Activated CD8-positive, alpha-beta memory T cell treated with anti-CD3 and anti-CD28 coated beads for 24 hours (primary cell): ENCODE data around the gene ABCA7.

Experiments used
- DNase-seq: peaks from one replicate; pipeline ENCODE4 v3.0.0-alpha.2; 2020

ABCA7 gene

GRCh38 chr19:1041272-1041834 lies 1.4 kb downstream of the ABCA7 start:
- no peak for DNase-seq

GRCh38 chr19:1041835-1042685 lies 2.2 kb downstream of the ABCA7 start:
- no peak for DNase-seq

- DNase-seq: no peak
These were observed 3.0 kb downstream of the ABCA7 start for GRCh38 chr19:1042689-1043511.

GRCh38 chr19:1045247-1045603 lies 5.3 kb downstream of the ABCA7 start:
- DNase-seq: no peak

- DNase-seq: no peak
These were observed 6.3 kb downstream of the ABCA7 start for GRCh38 chr19:1046117-1046626.

- DNase-seq: no peak
These were observed 7.2 kb downstream of the ABCA7 start for GRCh38 chr19:1046836-1047695.

GRCh38 chr19:1047696-1048147 lies 7.8 kb downstream of the ABCA7 start:
- no peak for DNase-seq

- no peak for DNase-seq
These were observed 9.2 kb downstream of the ABCA7 start for GRCh38 chr19:1049106-1049505.

GRCh38 chr19:1049800-1050199 lies 9.9 kb downstream of the ABCA7 start:
- DNase-seq: no peak

- DNase-seq: no peak
These were observed 11.3 kb downstream of the ABCA7 start for GRCh38 chr19:1050989-1051788.

GRCh38 chr19:1051791-1052190 lies 11.9 kb downstream of the ABCA7 start:
- no peak for DNase-seq

- DNase-seq: no peak
These were observed 12.6 kb downstream of the ABCA7 start for GRCh38 chr19:1052349-1052975.

- DNase-seq: no peak
These were observed 13.5 kb downstream of the ABCA7 start for GRCh38 chr19:1053176-1054101.

GRCh38 chr19:1054102-1055027 lies 14.5 kb downstream of the ABCA7 start:
- no peak for DNase-seq

- no peak for DNase-seq
These were observed 15.1 kb downstream of the ABCA7 start for GRCh38 chr19:1055028-1055425.

- DNase-seq: no peak
These were observed 16.1 kb downstream of the ABCA7 start for GRCh38 chr19:1055886-1056620.

- no peak for DNase-seq
These were observed 17.4 kb downstream of the ABCA7 start for GRCh38 chr19:1057176-1057855.
